Activated CD8-positive, alpha-beta memory T cell treated with anti-CD3 and anti-CD28 coated beads, Interleukin-2, amount 50 U/mL, for 1 hour (primary cell): ENCODE results near the gene NKX2-1.

ENCODE experiments used
- DNase-seq: peaks from one replicate; pipeline ENCODE4 v3.0.0-alpha.2; 2020; ENCODE audit errors: extremely low read depth

The NKX2-1 gene

DNA sequence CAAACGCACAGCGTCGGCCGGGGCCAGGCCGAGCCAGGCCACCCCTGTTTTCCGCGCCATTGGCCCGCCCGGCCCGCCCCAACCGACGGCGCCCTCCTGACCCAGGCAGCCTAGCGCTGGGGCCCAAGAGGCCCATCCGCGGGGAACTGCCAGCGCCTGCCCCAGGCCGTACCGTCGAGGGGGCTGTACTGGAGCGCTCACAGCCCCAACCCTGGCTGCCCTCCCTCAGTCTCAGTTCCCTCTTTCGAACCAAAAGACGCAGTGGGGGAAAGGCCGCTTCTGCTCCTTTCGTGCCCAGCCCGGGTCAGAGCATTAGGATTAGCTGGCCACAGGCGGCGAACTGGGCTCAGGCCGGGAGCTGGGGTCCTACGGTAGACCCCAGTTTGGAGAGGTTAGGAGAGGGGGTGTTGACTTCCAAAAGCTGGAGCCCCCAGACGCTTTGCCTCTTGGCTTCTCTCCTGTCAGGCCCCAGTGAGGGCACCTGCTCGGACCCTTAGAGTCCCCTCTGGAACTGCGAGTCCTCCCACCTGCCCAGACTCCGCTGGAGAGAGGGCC lies 1.9 kb downstream of the NKX2-1 start:
- DNase-seq, result no peak

DNA sequence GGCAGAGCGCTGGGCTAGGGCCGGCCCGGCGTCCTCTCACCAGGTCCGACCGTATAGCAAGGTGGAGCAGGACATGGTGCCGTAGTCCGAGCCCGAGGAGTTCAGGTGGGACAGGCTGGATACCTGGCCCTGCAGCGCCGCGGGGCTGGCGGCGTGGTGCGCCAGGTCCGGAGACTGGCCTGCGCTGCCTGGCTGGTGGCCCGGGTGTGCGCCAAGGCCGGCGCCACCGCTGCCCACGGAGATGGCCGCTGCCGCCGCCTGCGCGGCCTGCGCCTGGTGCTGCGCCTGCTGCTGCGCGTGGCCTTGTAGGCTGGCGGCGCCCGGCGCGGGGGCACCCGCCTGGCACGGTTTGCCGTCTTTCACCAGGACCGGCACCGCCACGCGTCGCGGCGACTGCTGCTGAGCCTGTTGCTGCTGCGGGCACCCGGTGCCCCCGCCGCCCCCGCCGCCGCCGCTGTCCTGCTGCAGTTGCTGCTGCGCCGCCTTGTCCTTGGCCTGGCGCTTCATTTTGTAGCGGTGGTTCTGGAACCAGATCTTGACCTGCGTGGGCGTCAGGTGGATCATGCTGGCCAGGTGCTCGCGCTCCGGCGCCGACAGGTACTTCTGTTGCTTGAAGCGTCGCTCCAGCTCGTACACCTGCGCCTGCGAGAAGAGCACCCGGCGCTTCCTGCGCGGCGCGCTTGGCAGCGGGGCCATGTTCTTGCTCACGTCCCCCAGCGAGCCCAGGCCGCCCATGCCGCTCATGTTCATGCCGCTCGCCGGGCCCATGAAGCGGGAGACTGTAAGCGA lies 2.6 kb downstream of the NKX2-1 start:
- DNase-seq, result no peak

DNA sequence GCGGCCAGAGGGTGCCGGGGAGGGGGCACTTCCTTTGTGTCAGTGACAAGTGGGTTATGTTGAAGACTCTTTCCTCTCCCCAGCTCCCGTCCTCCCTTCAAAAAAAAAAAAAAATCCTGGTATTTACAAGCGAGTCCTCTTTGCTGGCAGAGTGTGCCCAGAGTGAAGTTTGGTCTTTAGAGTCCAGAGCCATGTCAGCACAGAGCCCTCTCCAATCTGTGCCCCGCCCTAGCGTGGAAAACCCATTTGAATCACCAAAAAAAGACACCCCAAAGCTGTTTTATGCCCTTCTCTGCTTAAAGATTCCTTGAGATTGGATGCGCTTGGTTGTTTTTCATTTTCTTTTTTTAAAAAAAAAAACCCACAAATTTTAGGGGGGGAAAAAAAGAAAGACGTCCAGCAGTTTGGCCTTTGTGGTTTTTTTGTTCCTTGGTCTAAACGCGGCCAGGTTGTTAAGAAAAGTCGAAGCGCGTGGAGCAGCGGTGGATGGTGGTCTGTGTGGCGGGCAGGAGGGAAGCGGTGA lies 3.3 kb downstream of the NKX2-1 start:
- DNase-seq, result no peak

DNA sequence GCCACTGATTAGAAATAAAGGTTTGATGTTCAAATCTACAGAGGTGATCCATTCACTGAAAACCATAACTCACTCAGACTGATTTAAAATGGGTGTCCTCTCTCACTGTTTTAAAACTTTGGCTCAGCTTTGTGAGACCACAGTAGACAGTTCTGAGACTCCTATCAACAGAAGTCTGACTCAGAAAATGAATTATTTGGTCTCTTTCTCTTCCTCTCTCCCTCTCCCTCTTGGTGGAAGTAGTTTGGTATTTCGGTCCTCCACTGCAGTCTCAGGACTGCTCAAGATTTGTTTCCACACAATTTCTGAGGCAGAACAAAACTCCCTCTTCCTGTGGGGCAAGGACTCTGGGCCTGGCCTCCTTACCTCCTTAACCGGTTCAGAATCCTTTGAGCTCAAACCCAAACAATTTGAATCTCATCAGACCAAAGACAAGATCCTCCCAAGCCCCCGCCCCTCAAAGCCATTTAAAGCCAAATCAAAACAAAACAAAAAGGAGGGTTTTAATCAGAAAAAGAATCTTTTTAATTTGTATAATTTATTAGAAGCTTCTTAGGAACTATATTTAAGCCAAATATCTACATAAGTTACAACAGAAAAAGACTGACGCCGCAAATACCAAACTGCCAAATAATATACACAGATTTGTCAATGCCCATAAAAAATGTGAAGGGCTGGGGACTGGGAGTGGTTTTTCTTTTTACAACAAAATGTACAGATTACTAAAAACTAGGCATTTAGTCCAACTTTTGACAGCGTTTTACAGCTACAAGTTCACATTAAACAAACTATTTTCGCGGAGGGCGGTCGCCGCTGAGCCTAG lies 3.9 kb downstream of the NKX2-1 start:
- DNase-seq, result no peak

DNA sequence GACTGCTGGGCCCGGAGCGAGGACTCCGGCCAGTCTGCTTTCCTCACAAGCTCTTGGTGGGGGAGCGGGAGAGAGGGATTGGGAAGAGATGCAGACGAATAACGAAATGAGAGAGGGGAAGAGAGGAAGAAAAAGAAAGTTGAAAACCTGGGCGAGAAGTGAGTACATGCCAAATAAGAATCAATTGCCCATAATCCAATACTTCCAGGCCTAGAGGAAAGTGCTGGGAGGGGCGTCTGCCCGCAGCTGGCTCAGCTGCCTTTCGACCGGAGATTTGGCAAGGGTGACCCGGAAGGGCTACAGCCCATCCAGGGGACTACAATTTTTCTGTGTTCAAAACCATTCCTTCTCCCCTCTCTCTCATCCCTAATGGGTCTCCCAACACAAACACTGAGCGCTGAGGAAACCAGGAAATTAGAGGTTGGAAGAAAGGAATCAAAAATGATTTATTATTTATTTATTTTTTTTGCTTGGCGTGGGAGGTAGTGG lies 4.9 kb downstream of the NKX2-1 start:
- DNase-seq, result no peak

DNA sequence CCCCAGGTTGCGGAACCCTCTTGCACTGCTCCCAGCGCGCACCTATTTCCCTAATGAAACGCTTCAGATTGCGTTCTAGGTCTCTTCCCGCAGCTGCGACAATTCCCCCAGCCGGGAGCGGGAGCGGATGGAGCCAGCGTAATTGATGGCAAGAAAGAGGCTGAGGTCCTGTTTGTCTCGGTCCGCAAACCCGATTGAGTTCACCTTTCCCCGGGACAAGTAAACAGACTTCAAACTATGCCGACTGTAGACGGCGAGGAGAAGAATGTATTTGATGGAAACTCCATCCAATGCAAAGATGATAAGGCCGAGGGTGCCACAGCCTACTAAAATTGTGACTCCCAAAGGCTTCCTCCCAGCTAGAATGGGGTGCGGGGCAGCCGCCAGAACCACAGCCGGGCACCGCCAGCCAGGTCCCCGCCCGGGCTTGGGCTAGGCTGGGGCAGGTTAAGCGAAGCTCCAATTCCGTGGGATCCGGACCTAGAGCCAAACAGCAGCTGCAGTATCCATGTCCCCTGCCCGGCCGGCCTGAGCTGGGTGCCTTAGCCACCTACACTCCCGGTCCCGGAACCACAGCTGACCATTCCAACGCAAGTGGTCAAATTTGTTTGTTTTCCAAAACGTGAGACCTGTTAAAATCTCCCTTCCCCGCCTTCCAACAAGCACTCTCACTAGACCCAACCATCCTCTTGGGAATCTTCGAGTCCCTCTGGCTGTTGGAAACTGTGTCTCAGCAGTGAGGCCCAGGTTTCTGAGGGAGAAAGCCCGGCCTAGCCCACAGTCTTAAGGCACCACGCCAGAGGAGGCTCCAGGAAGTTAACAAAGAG lies 5.5 kb downstream of the NKX2-1 start:
- DNase-seq, result no peak

DNA sequence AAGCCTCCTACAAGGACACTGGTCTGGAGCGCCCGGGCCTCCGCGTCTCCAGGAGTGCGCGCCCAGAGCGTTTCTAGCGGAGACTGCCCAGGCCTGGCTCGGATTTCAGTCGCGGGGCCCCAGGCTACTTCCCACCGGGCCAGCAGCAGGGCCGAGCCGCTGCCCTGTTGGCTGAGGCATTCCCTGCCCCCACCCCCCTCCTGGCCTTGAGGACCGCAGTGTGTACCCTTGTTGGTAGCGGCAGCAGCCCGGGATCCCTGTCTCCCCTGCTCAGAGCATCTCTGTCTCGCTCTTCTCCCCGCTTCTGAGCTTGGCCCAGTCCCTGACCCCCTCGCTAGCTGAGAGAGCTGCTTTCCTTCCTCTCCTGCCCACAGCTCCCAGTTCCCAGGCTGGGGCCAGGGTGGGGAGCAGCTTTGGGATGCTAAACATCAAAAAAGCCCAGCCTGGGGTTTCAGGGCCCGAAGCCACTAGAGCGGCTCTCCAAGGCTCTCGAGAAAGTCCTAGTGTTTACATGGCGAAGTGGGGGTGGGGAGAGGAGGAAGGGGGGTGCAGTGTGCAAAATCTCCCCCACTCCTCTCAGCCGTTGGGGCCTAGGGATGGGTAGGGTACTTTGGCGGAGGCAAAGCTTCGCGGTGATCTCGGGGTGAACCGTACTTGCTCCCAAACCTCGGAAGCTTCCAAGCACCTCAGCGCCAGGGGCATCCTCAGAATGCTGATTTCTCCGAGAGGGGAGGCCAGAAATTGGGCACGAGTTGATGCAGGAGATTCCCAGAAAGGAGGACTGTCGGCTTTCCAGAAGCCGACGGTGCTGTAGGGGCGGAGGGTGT lies 6.4 kb downstream of the NKX2-1 start:
- DNase-seq, result no peak

DNA sequence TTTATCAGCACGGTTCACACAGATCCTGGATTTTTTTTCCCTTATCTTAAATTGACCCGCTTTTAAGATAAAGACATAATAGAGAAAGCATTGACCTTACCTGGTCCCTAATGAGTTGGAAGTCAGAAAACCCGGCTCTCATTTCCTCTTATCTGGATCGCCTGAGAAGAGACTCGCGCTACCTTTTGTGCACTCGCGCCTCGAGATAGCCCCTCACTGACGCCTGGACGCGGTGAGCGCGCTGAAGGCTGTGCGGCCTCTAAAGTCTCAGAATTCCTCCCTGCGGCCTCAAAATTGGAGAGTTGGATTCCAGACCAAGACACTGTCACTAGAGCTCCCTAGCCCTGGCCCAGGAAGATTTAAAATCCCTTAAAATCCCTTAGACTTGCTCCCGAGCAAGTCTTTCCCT lies 7.0 kb downstream of the NKX2-1 start:
- DNase-seq, result no peak

DNA sequence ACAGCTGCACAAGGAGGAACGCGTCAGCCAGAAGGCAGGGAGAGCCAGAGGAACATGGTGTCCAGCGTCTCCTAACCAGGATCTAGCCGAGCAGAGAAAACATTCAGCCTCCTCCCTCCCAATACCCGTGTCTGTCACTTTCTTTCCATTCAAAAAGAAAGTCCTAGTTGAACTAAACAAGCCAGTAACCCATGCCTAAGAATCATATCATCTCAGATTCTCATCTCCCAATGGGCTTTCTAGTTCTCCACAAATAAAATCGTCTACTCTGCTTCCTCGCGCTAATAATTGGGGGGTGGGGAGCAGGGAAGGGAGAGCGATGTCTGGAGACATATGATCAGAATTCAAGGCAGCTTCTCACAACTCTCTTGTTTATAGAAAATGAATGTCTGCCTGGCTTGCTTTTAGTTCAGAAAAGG lies 7.4 kb downstream of the NKX2-1 start:
- no peak for DNase-seq

DNA sequence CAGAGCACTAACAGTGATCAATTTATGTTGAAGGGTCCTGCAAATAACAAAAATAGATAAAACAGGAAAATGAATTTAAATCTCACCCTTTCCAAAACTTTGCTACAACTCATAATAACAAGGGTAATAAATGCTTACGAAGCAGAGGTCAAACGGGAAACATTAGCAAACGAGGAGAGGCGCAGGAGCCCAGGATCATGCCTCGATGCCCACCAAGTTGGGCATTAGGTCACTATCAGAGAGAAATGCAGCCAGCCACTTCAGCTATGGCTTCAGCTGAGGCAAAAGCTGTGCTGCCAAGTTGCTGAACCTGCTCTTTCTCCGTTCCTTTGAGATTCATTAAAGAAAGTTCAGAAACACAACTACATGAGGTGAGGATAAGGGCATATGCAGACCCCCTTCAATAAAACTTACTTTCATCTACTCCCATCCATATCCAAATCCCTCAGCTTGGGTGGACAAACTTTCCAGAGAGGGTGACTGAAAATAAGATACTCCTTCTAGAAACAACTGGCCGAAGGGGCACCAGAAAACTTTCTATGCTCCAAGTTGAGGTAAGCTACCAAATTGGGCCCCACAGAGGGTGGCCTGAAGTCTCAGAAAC lies 7.9 kb downstream of the NKX2-1 start:
- no peak for DNase-seq

DNA sequence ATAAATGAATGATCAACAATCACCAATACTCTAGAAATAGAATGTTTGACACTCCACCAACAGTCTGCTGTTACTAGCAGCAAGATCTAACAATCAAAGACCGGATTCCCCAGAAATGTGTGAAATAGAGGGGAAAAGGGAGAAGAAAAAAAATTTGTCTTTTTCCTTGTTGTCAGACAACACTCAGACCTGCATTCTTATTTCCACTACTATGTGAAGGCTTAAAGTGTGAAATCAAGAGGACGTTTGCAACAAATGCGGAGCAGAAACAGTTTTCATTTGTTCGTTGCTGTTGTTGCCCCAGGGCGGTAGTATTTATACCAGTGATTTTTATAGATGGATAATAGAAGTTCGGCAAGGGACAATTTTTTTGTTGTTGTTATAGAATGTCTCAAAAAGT lies 9.2 kb downstream of the NKX2-1 start:
- no peak for DNase-seq

DNA sequence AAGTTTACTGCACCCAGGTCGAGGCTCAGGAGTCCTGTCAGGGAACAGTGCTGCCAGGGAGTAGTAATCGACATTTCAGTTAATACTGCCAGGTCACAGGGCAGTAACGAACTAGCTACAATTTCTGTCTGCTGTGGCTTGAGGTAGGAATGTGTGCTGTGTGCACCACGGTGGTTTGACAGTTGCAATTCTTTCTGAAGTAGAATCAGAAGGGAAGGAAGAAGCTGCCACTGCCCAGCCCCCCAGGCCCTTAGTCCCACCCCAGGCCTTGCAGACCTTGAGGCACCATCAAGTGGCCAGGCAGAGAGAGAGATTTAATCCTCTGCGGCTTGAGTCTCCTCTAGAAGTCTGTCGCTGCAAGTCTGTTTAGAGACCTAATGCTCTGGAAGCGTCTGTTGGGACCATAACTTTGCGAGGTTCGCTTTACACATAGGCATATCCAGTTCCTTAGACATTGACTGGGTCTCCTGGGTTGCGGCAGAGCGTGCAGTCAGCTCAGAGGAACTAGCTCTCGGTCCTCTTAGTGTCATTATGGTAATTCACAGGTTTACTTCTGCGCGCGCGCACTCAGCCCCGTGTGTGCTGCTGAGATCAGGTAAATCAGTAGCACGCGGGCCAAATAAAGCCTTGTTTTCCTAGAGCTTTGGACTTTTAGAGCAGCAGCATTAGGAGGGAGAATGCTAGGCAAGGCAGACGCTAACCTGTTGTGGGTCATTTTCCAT lies 9.8 kb downstream of the NKX2-1 start:
- DNase-seq, result no peak

DNA sequence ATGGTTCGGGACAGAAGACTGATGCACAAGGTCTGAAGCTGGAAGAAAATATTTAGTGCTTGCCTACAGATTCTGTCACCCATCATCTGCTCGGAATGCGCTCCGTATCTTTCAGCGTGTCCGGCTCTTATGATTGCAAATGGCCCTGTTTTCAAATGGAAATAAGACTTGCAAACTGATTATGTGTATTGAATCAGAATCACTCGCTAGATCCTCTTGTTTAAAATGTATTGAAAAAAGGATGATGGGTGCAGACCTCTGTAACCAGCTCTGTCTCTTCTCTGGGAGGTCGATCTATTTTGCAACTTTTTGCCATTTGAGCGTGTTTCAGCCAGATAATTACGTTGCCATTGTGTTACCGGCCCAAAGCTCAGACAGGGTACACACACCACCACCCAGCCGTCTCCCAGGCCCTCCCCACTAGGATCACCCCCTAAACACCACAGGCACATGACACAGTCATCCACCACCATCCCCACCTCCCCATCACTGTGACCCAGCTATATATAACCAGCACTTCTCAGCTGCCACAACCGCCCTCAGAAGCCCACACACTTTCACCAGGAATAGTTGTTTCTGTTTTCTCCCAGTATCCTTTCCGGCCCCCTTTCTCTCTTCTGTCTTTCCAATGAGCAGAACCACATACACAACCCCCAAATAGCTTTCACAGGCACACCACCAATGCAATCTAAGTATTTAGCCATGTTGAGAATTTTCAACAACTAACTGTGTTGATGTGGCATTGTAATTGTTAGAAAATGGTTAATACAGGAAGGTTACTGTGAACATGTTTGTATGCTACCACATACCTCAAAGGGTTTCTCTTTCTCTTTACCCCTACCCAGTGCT lies 10.7 kb downstream of the NKX2-1 start:
- DNase-seq, result no peak

DNA sequence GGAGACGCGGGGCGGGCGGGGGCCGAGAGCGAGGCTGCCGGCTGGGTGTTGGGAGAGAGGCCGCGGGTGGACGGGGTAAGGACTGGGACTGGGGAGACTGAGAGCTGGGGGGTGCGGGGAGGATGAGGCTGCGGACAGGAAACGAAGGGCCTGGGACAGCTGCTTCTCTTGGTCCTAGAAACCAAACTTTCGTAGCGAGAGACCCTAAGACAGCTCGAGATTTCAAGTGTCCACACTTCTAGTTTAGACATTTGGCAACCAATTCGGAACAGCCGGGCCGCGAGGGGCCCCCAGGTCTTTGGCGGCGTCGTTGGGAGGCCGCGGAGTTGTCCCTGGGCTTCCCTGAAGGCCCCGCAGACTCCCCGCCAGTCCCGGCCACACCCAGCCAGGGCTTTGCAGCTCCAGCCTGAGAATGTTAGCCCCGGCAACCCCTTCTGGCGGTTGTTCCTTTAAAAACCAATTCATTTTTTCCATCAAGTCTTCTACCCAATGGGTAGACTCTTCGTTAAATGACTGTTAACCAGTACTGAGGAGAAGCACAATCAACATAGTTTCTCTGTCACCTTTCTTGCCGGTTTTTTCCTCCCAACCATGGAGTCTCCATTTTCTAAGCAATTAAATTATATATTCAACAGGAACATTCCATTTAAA lies 11.5 kb downstream of the NKX2-1 start:
- DNase-seq, result no peak

DNA sequence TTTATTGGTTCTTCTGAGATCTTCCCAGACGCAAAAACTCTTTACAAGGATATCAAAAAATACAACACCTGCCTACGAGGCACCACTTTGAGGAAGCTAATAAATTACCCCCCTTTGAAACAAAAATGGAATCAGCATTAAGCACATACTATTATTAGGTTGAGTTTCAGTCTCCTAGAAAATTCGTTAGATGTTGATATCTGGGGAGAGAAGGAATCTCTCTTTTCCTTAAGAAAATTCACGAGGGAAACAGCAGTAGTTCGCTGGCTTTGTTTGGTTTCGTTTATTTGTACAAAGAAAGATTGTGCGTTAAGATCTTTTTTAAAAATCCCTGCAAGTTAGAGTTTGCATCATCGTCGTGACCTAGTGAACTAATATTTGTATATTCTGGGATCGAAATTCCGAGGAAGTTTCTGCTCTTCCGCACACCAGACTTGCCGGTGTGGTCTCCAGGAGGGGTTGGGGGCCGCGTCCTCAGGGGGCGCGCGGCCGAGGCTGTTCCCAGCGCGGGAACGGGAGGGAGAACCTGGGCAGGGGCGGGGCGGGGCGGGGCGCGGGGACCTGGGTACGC lies 12.1 kb downstream of the NKX2-1 start:
- no peak for DNase-seq

DNA sequence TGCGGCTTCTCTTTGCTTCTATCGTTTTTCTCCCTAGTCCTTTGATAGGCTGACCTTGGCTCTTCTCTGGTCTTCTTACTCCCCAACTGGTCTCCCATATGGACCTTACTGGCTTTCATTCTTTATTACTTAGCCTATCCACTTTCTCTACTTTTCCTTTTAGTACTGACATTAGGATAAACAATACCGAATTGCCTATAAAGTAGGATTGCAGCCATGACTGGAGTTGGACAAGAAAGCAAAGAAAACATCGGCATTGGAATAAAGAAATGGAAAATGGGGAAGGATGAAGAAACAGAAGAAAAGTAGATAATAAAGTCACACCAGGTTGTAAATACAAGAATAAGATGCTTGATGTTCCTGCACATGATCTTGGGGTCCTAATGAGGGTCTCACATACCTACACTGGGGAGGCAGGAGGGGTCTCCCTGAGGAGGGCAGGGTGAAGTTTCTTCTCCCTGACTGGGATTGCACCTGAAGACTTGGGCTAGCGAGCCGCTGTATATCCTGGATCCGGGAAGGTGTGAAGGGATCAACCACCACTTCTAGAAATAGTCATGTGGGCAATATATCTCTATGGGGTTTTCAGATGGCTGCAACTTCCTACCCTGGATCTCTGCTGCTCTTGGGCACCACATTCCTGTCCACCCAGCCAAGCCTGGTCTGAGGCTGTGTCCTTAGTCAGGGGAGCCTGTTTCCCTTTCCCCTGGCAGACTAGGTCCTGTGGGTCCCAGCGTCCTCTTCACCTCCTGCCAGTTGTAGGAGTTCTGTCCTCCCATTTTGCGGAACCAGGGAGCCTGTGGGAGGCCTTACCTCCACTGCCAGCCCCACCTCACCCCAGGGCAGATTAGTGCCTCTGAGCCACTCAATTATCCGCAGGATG lies 13.1 kb downstream of the NKX2-1 start:
- no peak for DNase-seq
